Colonic mucosa (tissue), 4 donors: Measurements from ENCODE around the gene BARHL1. TPM values are rescaled to one million over a fixed set of nuclear protein-coding genes. Genes with fewer than 3 reads are reported as not detected.

Experiments
- DNase-seq: peaks from one replicate; pipeline ENCODE4 v3.0.0-alpha.2; 2020
- H3K27ac ChIP-seq: fragments of 200-600 bp; one replicate; pipeline ENCODE4 v1.8.0; 2021
- H3K27me3 ChIP-seq: fragments of 200-600 bp; one replicate; pipeline ENCODE4 v1.8.0; 2021
- H3K36me3 ChIP-seq: fragments of 200-600 bp; one replicate; pipeline ENCODE4 v1.8.0; 2021
- H3K4me1 ChIP-seq: fragments of 200-600 bp; one replicate; pipeline ENCODE4 v1.8.0; 2021; ENCODE audit warnings: mild to moderate bottlenecking
- H3K4me3 ChIP-seq: fragments of 200-600 bp; one replicate; pipeline ENCODE4 v1.8.0; 2021
- H3K9ac ChIP-seq, 2 donors: one replicate each; pipeline ENCODE4 v1.7.0; 2013; ENCODE audit warnings: control low read depth in 2 of 2, low read depth in 2 of 2, low read length in 2 of 2
- H3K9me3 ChIP-seq: fragments of 200-600 bp; one replicate; pipeline ENCODE4 v1.8.0; 2021
- intact Hi-C: fragments of 100-400 bp; cut with DNase I; formaldehyde crosslinking; loops from one replicate; pipeline ENCODE4 v1.14.1; 2022
- total RNA-seq, 2 donors: library from RNA; stranded (reverse); fragmentation: NEBNext Ultra II Directional in 1 of 2; extraction: Animal tissue kit (Norgen Biotek cat#: 25700) in 1 of 2; gene quantifications; one replicate each; pipeline ENCODE4 v1.2.1, GENCODE V29; 2021
- TF ChIP-seq, protein P1 (sequence below): fragments of 200-600 bp; IDR thresholded peaks from one replicate; pipeline ENCODE4 v1.8.0; 2022; ENCODE audit warnings: antibody characterized with exemption, mild to moderate bottlenecking
- donor health status: healthy.
- donor health status: DM: no; HTN: no; CAD: no.
- donor health status: DM: no; HTN: no; CAD: no.

BARHL1 gene
- total RNA-seq, 2 donors from 2014 or later: not detected

DNA sequence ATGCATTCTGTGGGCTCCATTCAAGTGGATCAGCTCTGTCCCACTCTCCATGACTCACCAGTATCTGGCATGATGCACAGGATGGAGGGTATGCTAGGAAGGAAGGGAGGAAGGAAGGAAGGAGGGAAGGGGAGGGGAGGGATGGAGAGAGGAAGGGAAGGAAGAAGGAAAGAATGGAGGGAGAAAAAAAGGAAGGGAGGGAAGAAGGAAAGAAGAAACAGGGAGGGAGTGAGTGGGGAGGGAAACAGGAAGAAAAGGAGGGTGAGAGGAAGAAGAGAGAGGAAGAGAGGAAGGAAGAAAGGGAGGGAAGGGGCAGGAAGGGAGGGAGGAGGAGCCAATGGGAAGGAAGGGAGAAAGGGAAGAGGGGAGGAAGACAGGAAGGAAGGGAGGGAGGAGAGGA, 5.3 kb upstream of the BARHL1 start:
- Histone ChIP-seq H3K27me3 (peaks cover 59% of the 10 kb centered on the region), H3K36me3 (no peaks in the 10 kb centered on the region), H3K4me1 (no peaks in the 10 kb centered on the region), H3K9me3 (no peaks in the 10 kb centered on the region), H3K4me3 (no peak overlapping the region), H3K9ac (no peak overlapping the region), H3K27ac (no peak overlapping the region)
- intact Hi-C loops: loop anchor here (5.0 kb wide), 1 partner anchor 165 kb away; the partner anchor contains the start of gene CFAP77
- no peak for DNase-seq
- TF ChIP-seq, protein P1, sequence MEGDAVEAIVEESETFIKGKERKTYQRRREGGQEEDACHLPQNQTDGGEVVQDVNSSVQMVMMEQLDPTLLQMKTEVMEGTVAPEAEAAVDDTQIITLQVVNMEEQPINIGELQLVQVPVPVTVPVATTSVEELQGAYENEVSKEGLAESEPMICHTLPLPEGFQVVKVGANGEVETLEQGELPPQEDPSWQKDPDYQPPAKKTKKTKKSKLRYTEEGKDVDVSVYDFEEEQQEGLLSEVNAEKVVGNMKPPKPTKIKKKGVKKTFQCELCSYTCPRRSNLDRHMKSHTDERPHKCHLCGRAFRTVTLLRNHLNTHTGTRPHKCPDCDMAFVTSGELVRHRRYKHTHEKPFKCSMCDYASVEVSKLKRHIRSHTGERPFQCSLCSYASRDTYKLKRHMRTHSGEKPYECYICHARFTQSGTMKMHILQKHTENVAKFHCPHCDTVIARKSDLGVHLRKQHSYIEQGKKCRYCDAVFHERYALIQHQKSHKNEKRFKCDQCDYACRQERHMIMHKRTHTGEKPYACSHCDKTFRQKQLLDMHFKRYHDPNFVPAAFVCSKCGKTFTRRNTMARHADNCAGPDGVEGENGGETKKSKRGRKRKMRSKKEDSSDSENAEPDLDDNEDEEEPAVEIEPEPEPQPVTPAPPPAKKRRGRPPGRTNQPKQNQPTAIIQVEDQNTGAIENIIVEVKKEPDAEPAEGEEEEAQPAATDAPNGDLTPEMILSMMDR: no peak

DNA sequence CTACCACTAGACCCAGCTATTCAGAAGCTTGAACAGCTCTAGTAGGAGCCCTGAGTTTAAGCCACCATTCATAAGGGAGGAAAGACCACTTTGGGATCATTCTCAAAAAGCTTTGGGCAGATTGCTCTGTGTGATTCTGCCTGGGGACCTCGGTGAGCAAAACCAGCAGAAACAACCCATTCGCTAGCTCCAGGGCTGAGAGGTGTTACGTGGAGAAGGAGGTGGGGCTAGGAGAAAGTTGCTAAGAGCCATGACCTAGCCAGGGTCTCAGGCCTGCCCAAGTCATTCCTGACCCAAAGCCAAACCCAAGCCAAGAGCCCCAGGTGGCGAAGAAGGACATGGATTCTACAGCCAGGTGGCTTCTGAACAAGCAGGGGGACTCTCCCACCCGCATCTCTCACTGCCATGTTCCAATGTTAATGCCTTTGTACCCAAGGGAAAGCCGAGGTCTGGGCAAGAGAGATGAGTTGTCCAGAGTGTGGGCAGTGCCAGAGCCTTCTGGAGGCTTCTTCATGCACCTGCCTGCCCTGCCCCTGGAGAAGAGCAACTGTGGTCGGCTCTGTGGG, 4.0 kb upstream of the BARHL1 start:
- intact Hi-C loops: loop anchor here (5.0 kb wide), 1 partner anchor 166 kb away; the partner anchor contains the start of gene CFAP77
- H3K9me3 ChIP-seq: no peaks in the 10 kb centered on the region
- H3K36me3 ChIP-seq: no peaks in the 10 kb centered on the region
- H3K4me3 ChIP-seq: no peak overlapping the region
- H3K27me3 ChIP-seq: peaks cover 73% of the 10 kb centered on the region
- H3K27ac ChIP-seq: no peak overlapping the region
- no peak overlapping the region for H3K9ac ChIP-seq
- TF ChIP-seq, protein P1: no peak
- no peak for DNase-seq
- no peaks in the 10 kb centered on the region for H3K4me1 ChIP-seq

DNA sequence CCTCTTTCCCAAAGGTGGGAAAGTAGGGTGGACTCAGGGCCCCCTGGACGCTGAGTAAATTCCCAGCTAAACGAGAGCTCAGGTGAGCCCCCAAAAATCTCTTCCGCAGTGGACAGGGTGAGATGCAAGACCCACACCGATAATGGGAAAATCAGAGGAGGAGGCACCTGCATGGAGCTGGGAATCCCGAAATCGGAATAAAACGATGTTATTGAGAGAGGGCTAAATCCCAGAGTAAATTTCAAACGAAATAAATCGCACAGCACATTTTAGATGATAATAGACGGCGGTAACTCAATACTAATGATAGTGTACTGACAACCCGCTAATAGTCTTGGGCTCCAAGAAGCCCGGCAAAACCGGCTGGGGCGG, 3.0 kb upstream of the BARHL1 start:
- Histone ChIP-seq H3K9ac (no peak overlapping the region), H3K27ac (no peak overlapping the region), H3K9me3 (no peaks in the 10 kb centered on the region), H3K36me3 (no peaks in the 10 kb centered on the region), H3K4me3 (no peak overlapping the region), H3K27me3 (peaks cover 82% of the 10 kb centered on the region), H3K4me1 (no peaks in the 10 kb centered on the region)
- no peak for DNase-seq
- intact Hi-C loops: loop anchor here (5.0 kb wide), 1 partner anchor 167 kb away; the partner anchor contains the start of gene CFAP77
- TF ChIP-seq, protein P1: no peak

DNA sequence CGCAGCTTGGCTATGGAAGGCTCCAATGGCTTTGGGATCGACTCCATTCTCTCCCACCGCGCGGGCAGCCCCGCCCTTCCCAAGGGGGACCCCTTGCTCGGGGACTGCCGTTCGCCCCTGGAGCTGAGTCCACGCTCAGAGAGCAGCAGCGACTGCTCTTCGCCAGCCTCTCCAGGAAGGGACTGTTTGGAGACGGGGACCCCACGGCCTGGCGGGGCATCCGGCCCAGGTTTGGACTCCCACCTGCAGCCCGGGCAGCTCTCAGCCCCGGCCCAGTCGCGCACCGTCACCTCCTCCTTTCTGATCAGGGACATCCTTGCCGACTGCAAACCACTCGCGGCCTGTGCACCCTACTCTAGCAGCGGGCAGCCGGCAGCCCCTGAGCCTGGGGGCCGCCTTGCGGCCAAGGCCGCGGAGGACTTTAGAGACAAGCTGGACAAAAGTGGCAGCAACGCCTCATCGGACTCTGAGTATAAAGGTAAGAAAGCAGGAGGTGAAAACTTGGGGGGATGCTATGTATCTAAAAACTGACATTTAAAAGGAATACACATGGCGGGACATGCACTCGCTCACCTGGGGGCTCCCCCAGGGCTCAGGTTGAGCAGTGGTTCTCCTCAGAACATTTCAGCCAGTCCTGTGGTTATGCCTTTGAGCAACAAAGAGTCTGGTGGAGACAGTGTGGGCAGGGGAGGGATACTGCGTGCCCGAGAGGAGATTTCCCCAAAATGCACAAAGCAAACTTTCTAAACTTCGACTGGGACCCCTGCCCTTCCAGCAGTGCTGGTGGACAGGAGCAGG, 579 bp downstream of the BARHL1 start:
- TF ChIP-seq, protein P1: no peak
- Histone ChIP-seq H3K27me3 (peaks cover 97% of the 10 kb centered on the region), H3K9ac (no peak overlapping the region), H3K27ac (no peak overlapping the region), H3K4me1 (no peaks in the 10 kb centered on the region), H3K36me3 (no peaks in the 10 kb centered on the region), H3K4me3 (no peak overlapping the region), H3K9me3 (no peaks in the 10 kb centered on the region)
- intact Hi-C loops: no loop called here
- no peak for DNase-seq

DNA sequence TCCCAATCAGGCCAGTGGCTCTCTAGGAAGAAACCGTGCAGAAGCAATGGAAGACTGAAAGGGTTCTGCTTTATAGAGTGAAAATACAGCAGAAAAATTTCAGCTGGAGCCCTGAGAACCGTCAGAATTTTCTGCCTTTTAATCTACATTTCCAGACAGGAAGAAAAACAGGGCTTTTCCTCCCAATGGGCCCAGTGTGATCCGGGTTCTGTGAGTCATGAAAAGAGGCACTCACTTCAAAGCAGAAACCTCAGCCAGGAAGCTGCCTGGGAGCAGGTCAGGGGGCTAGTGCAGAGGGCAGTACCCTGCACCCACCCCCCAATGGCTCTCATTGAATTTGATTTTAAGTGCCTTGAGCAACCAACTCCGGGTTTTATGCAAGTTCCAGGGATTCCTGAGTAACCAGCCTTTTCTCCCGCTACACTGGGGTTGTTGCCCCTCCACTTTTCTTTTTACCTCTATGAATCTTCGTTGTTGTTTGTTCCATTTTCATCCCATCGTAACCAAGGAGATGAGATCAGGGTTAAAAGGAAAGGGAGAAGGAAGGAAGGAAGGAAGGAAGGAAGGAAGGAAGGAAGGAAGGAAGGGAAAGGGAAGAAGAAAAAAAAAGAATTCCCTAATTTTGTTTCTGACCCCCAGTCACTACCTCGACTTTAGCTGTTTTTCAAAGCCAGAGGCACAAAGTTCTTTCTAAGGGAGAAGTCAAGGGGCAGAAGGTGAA, 1.3 kb downstream of the BARHL1 start:
- H3K27me3 ChIP-seq: peaks cover 97% of the 10 kb centered on the region
- no peaks in the 10 kb centered on the region for H3K36me3 ChIP-seq
- H3K4me1 ChIP-seq: no peaks in the 10 kb centered on the region
- H3K9ac ChIP-seq: no peak overlapping the region
- no peak overlapping the region for H3K4me3 ChIP-seq
- DNase-seq: no peak
- TF ChIP-seq, protein P1: no peak
- no peaks in the 10 kb centered on the region for H3K9me3 ChIP-seq
- intact Hi-C loops: no loop called here
- no peak overlapping the region for H3K27ac ChIP-seq
